Stimulated activated CD8-positive, alpha-beta memory T cell treated with anti-CD3 and anti-CD28 coated beads, Interleukin-7, amount 100 ng/mL, for 24 hours (primary cell): Measurements from ENCODE around the gene SLC15A1.
"Not testable (repeated sequence)": the region's sequence is repeated elsewhere in the genome, so short reads cannot be mapped to it uniquely, and the experiment has no call there.

Experiments used
- DNase-seq: peaks from one replicate; pipeline ENCODE4 v3.0.0-alpha.2; 2020; ENCODE audit warnings: low read depth

SLC15A1 gene

DNA sequence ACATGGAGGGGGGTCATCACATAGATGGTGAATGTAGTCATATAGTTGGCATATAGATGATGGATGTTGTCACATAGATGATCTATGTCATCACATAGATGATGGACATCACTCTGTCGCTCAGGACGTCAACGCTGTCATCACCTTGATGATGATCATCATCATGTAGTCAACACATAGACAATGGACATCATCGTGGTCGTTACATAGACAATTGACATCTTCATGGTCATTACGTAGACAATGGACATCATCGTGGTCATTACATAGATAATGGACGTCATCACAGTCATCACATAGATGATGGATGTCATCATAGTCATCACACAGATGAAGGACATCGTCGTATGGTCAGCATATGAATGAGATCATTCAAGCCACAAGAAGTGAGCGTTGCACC, 28.6 kb upstream of the SLC15A1 start:
- DNase-seq, result no peak

DNA sequence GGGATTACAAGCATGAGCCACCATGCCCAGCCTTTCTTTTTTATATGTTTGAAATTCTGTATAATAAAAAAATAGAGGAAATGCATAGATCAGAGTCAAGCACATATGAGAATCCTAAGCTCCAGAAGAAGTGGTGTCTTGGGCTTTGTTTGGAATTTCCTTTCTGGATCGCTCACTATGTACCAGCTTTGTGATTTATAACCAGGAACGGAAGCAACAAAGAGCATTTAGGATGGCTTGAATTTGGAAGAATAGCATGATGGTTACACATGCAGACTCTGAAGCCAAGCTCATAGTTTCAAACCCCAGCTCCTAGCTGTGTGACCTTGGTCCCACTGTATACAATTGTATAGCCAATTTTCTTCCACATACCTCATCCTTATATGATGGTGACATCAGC, 28.0 kb upstream of the SLC15A1 start:
- no peak for DNase-seq

DNA sequence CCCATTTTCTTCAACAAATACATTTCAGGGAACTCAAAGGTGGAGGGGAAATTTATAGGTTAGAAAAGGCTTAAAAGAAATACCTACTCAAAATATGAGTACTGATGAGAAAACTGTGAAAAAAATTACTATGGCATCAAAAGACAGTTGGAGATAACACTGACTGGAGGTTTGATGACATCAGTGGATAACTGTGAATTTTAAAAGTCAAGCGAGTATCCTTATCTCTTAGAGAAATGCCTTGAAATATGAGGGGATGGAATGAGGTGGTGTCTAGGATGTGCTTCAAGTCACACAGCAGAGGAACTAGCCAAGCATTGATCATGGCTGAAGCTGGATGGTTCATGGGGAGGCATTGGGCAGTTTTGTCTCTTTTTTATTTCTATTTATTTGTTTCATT, 27.2 kb upstream of the SLC15A1 start:
- no peak for DNase-seq

DNA sequence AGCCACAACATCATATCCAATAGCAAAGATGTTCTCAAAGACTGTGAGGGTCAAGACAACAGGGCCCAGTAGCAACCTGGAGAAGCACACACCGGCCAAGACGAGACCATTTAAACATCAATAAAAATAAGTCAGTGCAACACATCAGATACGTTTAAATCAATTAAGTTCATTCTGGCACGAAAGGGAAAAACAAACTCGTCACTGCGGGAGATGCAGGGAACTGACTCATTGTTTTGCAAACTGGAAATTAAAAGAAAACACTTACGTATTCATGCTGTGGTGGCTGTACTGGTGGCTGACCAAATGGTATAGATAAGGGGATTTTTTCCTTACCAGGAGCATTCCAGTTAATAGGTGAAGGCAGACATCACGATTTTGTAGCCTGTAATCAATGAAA, 26.3 kb upstream of the SLC15A1 start:
- no peak for DNase-seq

DNA sequence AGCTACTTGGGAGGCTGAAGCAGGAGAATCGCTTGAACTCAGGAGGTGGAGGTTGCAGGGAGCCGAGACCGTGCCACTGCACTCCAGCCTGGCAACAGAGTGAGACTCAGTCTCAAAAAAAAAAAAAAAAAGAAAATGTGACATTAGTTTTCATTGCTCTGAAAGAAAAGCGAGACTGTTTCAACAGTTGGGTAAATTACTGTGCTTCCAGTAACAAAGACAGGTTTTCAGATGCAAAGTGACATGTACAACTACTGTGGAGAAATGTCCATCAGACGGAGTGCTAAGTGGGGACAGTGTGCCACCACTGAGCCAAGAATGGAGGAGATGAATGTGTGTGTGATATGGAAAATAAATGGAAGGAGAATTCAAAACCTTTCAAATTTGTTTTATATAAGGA, 24.2 kb upstream of the SLC15A1 start:
- DNase-seq, result no peak

DNA sequence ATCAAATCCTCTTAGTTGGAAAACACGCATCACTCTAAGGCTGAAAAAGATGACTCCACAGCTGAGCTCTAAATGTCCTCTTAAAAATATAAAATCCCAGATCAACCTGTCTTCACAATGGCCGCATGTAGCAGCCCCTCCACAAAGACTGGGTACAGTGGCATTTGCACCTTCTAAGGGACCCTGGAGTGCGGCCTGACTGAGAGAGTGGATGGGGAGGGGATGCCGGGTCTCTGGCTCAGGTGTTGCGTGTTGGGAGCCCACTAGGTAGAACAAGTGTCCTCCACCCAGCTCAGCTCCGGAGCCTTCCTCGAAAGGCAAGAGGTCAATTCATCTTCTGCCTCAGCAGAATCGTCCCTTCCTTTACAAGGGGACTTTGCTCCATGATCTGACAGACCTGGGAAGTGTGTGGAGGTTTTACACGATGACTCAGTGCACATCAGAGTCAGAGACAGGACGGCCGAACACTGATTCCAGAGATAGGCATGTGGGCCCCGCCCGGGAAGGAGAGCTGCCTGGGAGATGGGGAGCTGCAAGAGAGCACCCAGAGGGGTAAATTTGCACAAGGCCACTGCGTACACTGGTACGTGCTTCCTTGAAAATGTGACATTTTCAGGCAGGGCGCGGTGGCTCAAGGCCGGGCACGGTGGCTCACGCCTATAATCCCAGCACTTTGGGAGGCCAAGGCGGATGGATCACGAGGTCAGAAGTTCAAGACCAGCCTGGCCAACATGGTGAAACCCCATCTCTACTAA, 23.5 kb upstream of the SLC15A1 start:
- DNase-seq, result no peak

DNA sequence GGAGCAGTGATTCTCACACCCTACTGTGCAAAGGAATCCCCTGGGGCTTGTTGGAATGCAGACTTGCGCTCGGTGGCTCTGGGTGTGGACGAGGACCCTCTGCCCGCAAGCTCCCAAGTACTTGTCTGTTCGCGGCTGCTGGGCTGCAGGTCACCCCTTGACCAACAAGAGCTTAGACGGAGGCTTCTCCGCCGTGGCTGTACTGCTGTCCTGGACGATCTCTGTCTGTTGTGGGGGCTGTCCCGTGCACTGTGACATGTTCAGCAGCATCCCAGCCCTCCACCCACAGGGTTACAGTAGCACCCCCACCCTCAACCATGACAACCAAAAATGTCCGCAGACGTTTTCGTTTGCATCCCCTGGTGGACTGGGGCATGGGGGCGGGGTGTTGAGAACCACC, 22.9 kb upstream of the SLC15A1 start:
- no peak for DNase-seq

DNA sequence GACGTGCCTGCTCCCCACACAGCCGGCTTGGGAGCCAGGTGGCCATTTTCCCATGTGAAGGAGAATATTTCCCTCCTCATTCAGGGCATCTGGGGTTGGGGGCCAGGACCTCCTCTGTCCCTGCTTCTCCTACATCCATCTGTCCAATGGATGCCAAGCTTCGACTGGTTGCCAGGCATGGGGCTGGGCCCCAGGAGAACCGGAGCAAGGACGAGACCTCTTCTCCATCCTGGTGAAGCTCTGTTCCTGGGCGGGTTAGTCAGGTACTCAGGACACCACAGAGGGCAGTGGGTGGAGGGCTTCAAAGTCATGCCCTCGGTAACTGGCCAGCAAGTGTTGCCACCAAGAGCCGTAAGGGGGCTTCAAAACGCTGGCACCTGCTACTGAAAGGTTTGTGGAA, 22.3 kb upstream of the SLC15A1 start:
- no peak for DNase-seq

DNA sequence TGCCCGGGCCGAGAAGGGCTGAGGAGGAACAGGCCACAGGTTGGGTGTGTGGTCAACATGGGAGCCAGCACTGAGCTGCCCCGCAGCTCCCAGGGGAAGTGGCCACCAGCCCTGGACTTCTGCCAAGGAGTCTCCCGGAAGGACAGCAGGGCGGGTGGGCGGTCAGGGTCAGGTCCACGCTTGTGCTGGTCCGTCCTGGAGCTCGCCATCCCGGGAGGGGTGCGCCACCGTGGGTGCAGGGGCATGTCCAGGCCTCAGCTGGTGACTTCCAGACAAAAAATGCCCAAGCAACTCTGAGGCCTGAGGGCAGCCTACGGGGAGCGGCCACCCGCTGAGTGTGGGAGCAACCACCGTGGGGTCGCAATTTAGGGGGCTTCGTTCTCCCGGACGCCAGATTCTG, 21.4 kb upstream of the SLC15A1 start:
- no peak for DNase-seq

DNA sequence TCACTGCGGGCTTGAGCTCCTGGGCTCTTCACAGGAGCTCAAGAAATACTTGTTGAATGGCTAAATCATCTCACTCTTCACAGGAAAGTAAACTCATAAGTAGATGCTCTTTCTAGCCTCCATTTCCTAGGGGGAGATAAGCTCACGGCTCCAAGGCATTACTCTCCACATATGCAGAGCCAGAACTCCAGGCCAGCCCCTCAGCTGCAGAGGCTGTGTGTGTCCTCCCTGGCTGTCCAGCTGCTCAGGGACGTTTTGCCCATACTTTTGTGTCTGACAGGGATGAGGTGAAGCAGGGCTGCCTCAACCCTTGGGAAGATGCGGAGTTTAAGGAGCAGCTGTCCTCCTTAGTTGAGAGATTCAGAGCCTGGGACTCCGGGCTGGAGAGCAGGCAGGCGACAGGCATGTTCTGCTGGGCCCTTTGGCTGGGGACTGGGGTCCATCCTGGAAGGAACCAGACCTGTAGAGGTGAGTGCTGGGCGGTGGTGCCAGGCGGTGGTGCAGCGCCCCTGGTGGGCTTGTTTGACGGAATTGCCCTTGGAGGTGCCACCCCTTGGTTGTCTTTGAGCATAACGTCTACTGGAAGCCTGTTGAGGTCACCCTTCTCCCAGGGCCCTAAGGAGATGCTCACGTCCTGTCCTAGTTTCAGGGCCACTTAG, 20.5 kb upstream of the SLC15A1 start:
- no peak for DNase-seq

DNA sequence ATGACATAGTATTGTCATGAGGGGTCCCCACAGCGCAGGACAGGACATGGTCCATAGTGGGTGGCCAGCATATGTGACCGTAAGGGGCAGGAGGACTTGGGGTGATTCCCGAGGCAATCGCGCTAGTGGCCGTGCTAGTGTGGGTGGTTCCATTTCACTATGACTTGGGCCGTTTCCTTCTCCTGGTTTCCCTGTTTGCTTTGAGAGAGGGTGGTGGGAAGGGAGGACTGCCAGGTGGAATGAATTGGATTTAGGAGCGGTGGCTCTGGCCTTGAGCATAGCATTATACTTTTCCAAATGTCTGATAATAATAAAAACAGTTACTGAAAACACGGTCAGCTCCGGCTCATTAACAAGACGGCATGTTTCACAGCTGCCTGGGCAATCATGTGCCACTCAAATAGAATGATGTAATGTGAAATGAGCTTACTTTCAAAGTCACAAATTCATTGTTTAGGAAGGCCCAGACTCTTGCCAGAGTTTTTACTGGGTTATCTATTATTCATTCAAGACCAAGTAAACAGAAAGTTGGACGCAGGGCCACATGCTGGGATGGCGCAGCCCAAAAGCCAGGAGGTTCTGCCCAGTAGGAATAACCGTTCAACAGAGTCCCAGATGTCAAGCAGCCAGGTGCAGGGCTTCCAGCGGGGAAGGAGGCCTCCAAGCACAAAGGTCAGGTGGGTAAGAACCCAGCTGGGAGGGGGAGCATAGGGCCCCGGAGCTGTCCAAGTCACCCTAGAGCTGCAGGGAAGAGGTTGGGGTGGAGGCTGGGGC, 19.6 kb upstream of the SLC15A1 start:
- no peak for DNase-seq

DNA sequence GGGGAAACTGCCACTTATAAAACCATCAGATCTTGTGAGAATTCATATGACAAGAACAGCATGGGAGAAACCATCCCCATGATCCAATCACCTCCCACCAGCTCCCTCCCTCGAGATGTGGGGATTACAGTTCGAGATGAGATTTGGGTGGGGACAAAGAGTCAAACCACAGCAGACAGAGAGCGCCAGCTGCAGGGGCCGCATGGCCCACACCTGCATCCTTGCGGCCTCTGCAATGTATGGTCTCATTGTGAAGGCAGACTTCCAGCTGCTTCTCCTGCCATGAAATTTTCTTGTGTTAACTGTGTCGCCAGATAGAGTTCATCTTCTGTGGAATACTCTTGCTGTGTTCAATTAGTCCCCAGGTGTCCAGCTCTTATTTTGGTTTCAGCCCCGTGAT, 17.3 kb upstream of the SLC15A1 start:
- DNase-seq, result no peak

DNA sequence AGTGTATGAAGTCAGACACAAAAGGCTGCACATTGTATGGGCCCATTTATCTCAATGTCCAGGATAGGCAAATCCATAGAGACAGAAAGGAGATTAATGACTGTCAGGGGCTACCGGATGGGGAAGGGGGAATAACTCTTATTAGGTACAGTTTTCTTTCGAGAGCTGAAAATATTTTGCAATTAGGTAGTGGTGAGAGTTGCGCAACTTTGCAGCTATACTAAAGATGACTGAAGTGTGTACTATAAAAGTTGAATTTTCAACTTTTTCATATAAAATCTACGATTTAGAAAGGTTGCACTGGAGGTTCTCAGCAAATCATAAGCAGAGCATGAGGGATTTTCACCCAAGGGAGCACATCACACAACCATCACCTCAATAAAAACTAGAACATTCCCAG, 16.1 kb upstream of the SLC15A1 start:
- no peak for DNase-seq

DNA sequence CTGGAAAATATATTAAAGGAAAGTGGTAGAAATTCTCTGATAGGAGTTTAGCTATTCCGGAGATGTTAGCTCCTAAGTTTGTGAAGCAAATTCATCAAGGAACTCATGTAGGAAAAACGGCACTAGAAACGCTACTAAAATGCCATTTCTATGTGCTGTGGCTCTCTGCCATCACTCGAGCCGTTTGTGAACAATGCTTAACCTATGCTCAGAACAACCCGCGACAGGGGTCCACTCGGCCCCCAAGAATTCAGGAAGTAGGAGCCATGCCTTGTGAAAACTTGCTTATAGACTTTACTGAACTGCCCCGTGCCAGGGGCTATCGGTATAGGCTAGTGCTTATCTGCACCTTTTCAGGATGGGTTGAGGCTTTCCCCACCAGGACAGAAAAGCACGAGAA, 14.2 kb upstream of the SLC15A1 start:
- DNase-seq, result no peak

DNA sequence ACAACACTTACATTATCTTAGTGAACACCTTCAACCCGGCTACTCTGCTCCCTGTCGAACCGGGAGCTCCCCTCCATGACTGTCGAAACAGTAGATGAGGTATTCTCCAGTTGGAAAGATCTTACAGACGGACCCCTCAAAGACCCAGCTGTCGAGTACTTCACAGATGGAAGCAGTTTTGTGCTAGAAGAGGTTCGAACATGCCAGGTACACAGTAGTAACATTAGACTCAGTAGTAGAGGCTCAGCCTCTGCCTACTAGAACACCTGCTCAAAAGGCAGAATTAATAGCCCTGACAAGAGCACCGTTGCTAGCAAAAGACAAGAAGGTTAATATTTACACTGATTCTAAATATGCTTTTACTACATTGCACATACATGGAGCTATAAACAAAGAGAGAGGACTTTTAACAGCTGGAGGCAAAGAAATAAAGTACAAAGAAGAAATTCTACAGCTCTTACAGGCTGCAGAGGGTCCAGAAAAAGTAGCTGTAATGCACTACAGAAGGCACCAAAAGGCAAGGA, 13.6 kb upstream of the SLC15A1 start:
- no peak for DNase-seq

DNA sequence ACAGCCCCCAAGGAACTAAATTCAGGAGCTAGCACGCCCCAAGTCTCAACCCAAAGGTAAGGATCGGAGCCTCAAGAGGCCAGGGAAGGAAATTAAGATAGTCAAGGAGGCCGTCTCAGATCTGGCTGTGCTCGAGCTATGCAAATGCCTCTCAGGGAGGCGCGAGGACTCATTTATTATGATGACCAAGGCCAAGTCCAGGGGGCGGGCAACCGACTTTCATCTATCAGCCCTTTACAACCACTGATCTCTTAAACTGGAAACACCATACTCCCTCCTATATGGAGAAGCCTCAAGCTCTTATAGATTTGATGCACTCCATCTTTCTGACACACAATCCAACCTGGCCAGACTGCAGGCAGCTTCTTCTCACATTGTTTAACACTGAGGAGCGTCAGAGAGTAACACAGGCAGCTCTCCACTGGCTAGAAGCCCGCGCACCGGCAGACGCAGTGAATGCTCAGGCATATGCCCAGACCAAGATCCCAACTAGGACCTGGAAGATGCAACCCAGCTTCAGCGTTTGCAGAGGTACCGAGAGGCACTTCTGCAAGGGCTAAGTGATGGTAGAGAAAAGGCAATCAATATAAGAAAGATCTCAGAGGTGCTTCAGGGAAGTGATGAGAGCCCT, 9.6 kb upstream of the SLC15A1 start:
- no peak for DNase-seq

DNA sequence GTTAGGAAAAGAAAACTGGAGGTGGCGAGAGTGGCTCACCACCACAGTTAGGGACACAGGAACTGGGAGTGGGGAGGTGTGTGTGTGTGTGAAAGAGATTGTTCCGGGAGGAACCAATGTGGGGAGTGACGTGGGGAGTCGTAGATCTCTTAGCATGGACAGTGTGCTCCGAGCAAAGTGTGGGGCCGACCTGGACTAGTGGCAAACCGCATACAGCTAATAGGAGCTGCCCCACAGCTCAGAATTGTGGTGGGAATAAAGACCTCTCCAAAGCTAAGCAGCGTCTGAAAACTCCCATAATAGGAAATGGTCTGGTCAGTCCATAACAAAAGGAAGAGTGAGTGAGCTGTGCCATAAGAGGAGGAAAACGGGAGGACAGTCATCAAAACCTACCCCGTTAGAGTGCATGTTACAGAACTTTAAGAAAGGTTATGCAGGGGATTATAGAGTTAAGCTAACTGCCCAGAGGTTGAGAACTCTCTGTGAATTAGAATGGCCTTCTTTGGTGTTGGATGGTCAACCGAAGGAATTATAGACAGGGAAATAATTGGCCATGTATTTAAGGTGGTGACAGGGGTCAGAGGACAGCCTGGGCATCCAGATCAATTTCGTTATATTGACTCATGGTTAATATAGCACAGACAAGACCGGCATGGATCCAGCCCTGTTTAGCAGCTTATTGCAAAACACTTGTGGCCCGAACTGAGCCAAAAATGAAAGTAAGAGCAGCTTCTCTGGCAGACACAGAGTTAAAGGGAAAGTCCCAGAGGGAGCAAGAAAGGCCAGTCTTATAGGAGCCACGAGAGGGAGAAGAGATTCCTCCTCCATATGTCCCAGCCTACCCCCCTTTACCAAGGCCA, 8.9 kb upstream of the SLC15A1 start:
- DNase-seq, result no peak

DNA sequence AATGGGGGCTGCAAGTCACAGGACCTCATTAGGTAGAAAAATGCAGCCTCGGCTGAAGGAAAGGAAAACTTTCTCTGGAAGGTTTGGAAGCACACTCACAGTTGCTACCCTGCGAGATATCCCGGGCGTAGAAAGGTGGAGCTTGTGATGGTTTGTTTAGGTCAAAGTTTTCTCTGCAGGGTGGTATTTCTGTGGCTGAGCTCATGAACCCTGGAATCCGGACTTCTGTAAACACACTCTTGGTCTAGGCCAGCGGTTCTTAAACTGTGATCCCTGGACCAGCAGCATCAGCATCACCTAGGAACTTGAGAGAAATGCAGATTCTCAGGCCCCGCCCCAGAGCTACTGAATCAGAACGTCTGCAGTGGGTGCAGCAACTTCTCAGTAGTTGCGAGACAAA, 3.3 kb upstream of the SLC15A1 start:
- no peak for DNase-seq

DNA sequence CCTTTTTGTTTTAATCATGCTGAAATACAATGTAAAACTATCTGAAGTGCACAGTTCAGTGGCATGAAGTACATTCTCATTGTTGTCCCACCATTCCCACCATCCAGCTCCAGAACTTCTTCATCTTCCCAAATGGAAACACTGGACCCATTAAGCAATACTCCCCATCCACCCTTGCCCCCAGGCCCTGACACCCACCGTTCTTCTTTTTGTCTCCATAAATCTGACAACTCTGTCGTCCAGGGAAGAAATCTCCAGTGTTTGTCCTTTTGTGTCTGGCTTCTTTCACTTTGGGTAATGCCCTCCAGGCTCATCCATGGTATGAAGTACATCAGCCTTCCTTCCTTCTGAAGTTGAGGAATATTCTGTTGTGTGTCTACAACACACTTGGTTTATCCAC, 2.6 kb upstream of the SLC15A1 start:
- DNase-seq, result no peak

DNA sequence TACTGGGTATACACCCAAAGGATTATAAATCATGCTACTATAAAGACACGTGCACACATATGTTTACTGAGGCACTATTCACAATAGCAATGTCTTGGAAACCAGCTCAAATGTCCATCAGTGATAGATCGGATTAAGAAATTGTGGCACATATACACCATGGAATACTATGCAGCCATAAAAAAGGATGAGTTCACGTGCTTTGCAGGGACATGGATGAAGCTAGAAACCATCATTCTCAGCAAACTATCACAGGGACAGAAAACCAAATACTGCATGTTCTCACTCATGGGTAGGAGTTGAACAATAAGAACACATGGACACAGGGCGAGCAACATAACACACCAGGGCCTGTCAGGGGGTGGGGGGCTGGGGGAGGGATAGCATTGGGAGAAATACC, 2.0 kb upstream of the SLC15A1 start:
- DNase-seq, result not testable (repeated sequence)

DNA sequence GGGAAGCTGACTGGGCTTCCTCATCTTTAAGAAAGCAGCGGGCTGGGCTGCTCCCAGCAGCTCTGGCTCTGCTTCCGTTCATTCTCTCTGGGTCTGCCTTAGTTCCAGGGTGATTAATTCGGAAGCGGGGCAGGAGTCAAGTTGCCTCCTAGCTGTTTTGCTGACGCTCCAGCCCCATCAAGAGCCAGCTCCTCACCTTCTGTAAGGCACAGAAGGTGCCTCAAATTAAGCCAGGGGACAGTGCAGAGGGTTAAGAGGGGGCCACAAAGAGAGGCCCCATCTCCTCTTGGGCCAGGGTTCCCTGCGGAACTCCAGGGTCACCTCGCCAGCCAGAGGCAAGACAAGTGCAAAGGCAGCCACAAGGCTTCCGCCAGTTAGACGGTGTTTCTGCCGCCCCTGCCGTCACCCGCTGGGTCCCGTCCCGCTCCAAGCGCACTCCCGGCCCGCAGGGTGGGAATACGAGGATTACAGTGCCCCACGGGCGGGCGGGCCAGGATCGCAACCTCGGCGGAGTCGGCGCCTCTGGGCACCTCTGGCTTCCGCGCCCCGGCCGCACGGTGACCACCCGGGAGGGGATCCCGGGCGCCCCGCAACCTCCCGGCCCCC, 508 bp downstream of the SLC15A1 start:
- DNase-seq, result no peak
